SK-N-MC (cell line): ENCODE results near the gene MRPS12.

Source experiments
- EZH2 ChIP-seq: fragments of 200-600 bp; sonication (generic); IDR thresholded peaks from one replicate; pipeline ENCODE4 v1.6.1; 2017; ENCODE audit warnings: antibody characterized with exemption
- POLR2AphosphoS5 ChIP-seq: IDR thresholded peaks from 2 replicates; pipeline ENCODE4 v1.6.1; 2012; ENCODE audit warnings: mild to moderate bottlenecking, low read depth, low read length, borderline replicate concordance

GRCh38 chr19:38910488-38910887 lies 20.3 kb upstream of the MRPS12 start:
- TF ChIP-seq POLR2AphosphoS5 (no peak), EZH2 (no peak)
